HEK293 (cell line): ENCODE data around the gene KIRREL1.

Source experiments
- CTCF ChIA-PET: fragments of 350-600 bp; formaldehyde crosslinking; extraction: SDS; loops from one replicate; lab custom pipeline; 2021; ENCODE audit warnings: antibody characterized with exemption; lab: Yijun Ruan, JAX
- POLR2A ChIA-PET: fragments of 300-600 bp; formaldehyde crosslinking; extraction: SDS; loops from one replicate; lab custom pipeline; 2020; ENCODE audit warnings: antibody characterized with exemption, inconsistent platforms; lab: Yijun Ruan, JAX
- H3K27ac ChIP-seq: fragments of 200-500 bp; sonication (Bioruptor generic); 2 replicates; pipeline ENCODE4 v1.5.1; 2014; ENCODE audit warnings: low read depth, low read length, control low read depth, inconsistent platforms; ENCODE audit errors: extremely low read depth
- H3K36me3 ChIP-seq, 2 experiments: fragments of 200-500 bp in 1 of 2; sonication (Bioruptor generic) in 1 of 2; 1 replicate in 1 of 2; 2 replicates in 1 of 2; pipeline ENCODE4 v1.5.1; 2014 to 2017; ENCODE audit warnings: inconsistent platforms in 2 of 2, low read length in 2 of 2; ENCODE audit not compliant: control insufficient read depth in 2 of 2, insufficient read depth in 1 of 2
- H3K4me1 ChIP-seq: fragments of 200-500 bp; sonication (Bioruptor generic); 2 replicates; pipeline ENCODE4 v1.5.1; 2014; ENCODE audit warnings: mild to moderate bottlenecking, low read length, inconsistent platforms; ENCODE audit not compliant: control insufficient read depth, insufficient read depth
- H3K4me3 ChIP-seq: 2 replicates; pipeline ENCODE4 v1.5.1; 2011; ENCODE audit warnings: low read depth, mild to moderate bottlenecking, control low read depth, low read length, moderate library complexity
- H3K9me3 ChIP-seq: fragments of 200-500 bp; sonication (Bioruptor generic); 2 replicates; pipeline ENCODE4 v1.5.1; 2014; ENCODE audit warnings: low read depth, low read length, inconsistent platforms; ENCODE audit not compliant: control insufficient read depth, insufficient read depth
- PRDM1 ChIP-seq: fragments of 450-650 bp; formaldehyde crosslinking; IDR thresholded peaks from 2 replicates; pipeline ENCODE4; 2016; ENCODE audit warnings: missing biosample characterization, missing genetic modification characterization
- ZBTB17 ChIP-seq: fragments of 450-650 bp; formaldehyde crosslinking; IDR thresholded peaks from 2 replicates; pipeline ENCODE4 v1.5.1; 2016; ENCODE audit warnings: missing biosample characterization, missing genetic modification characterization
- ZBTB20 ChIP-seq: fragments of 450-650 bp; formaldehyde crosslinking; IDR thresholded peaks from 2 replicates; pipeline ENCODE4 v1.5.1; 2016; ENCODE audit warnings: missing biosample characterization, missing genetic modification characterization
- ZBTB8A ChIP-seq: fragments of 450-650 bp; formaldehyde crosslinking; IDR thresholded peaks from 2 replicates; pipeline ENCODE4 v1.5.1; 2016; ENCODE audit warnings: missing biosample characterization, missing genetic modification characterization
- ZNF112 ChIP-seq: fragments of 450-650 bp; formaldehyde crosslinking; IDR thresholded peaks from 2 replicates; pipeline ENCODE4 v1.5.0; 2017; ENCODE audit warnings: missing biosample characterization, missing genetic modification characterization
- ZNF132 ChIP-seq: fragments of 450-650 bp; formaldehyde crosslinking; IDR thresholded peaks from 2 replicates; pipeline ENCODE4 v1.5.1; 2017; ENCODE audit warnings: missing biosample characterization, missing genetic modification characterization, borderline replicate concordance
- ZNF140 ChIP-seq: fragments of 450-650 bp; formaldehyde crosslinking; IDR thresholded peaks from 2 replicates; pipeline ENCODE4 v1.5.1; 2016; ENCODE audit warnings: missing biosample characterization, missing genetic modification characterization
- ZNF202 ChIP-seq: fragments of 450-650 bp; formaldehyde crosslinking; IDR thresholded peaks from 2 replicates; pipeline ENCODE4 v1.5.1; 2016; ENCODE audit warnings: missing biosample characterization, missing genetic modification characterization, borderline replicate concordance
- ZNF211 ChIP-seq: fragments of 450-650 bp; formaldehyde crosslinking; IDR thresholded peaks from 2 replicates; pipeline ENCODE4 v1.5.1; 2016; ENCODE audit warnings: low read depth, missing biosample characterization, missing genetic modification characterization
- ZNF223 ChIP-seq: fragments of 450-650 bp; formaldehyde crosslinking; IDR thresholded peaks from 2 replicates; pipeline ENCODE4 v1.5.1; 2016; ENCODE audit warnings: missing biosample characterization, missing genetic modification characterization
- ZNF335 ChIP-seq: fragments of 450-650 bp; formaldehyde crosslinking; conservative IDR thresholded peaks from 2 replicates; pipeline ENCODE4 v1.5.1; 2016; ENCODE audit warnings: missing biosample characterization, missing genetic modification characterization
- ZNF341 ChIP-seq: fragments of 450-650 bp; formaldehyde crosslinking; IDR thresholded peaks from 2 replicates; pipeline ENCODE4; 2016; ENCODE audit warnings: low read depth, missing biosample characterization, missing genetic modification characterization
- ZNF350 ChIP-seq: fragments of 450-650 bp; formaldehyde crosslinking; IDR thresholded peaks from 2 replicates; pipeline ENCODE4 v1.5.0; 2017; ENCODE audit warnings: missing biosample characterization, mild to moderate bottlenecking, missing genetic modification characterization
- ZNF366 ChIP-seq: fragments of 450-650 bp; formaldehyde crosslinking; conservative IDR thresholded peaks from 2 replicates; pipeline ENCODE4 v1.5.1; 2016; ENCODE audit warnings: missing biosample characterization, missing genetic modification characterization
- ZNF610 ChIP-seq: fragments of 450-650 bp; formaldehyde crosslinking; IDR thresholded peaks from 2 replicates; pipeline ENCODE4 v1.5.1; 2016; ENCODE audit warnings: missing biosample characterization, missing genetic modification characterization, borderline replicate concordance
- ZNF692 ChIP-seq: fragments of 450-650 bp; formaldehyde crosslinking; IDR thresholded peaks from 2 replicates; pipeline ENCODE4 v1.5.1; 2016; ENCODE audit warnings: missing biosample characterization, missing genetic modification characterization
- ZNF776 ChIP-seq: fragments of 450-650 bp; formaldehyde crosslinking; IDR thresholded peaks from 2 replicates; pipeline ENCODE4 v1.5.0; 2017; ENCODE audit warnings: missing biosample characterization, missing genetic modification characterization, borderline replicate concordance
- ZSCAN16 ChIP-seq: fragments of 450-650 bp; formaldehyde crosslinking; IDR thresholded peaks from 2 replicates; pipeline ENCODE4 v1.5.1; 2016; ENCODE audit warnings: missing biosample characterization, missing genetic modification characterization
- TF ChIP-seq, protein P1 (sequence below): fragments of 450-650 bp; formaldehyde crosslinking; IDR thresholded peaks from 2 replicates; pipeline ENCODE4 v1.5.1; 2017; ENCODE audit warnings: missing biosample characterization, missing genetic modification characterization
- TF ChIP-seq, protein P2 (sequence below): fragments of 450-650 bp; formaldehyde crosslinking; IDR thresholded peaks from 2 replicates; pipeline ENCODE4 v1.5.1; 2016; ENCODE audit warnings: missing biosample characterization, missing genetic modification characterization
- TF ChIP-seq, protein P3 (sequence below): fragments of 450-650 bp; formaldehyde crosslinking; IDR thresholded peaks from 2 replicates; pipeline ENCODE4 v1.5.1; 2016; ENCODE audit warnings: missing biosample characterization, missing genetic modification characterization, borderline replicate concordance
- TF ChIP-seq, protein P4 (sequence below): fragments of 450-650 bp; formaldehyde crosslinking; IDR thresholded peaks from 2 replicates; pipeline ENCODE4 v1.5.1; 2016; ENCODE audit warnings: missing biosample characterization, missing genetic modification characterization
- TF ChIP-seq, protein P5 (sequence below): fragments of 450-650 bp; formaldehyde crosslinking; IDR thresholded peaks from 2 replicates; pipeline ENCODE4 v1.5.1; 2016; ENCODE audit warnings: missing biosample characterization, missing genetic modification characterization
- TF ChIP-seq, protein P6 (sequence below): fragments of 450-650 bp; formaldehyde crosslinking; optimal IDR thresholded peaks from 2 replicates; pipeline ENCODE3; 2016; ENCODE audit warnings: missing biosample characterization, mild to moderate bottlenecking, missing genetic modification characterization

The KIRREL1 gene

GRCh38 chr1:158112994-158113758 is 119.7 kb downstream of the KIRREL1 start (continued):
- no peak for TF ChIP-seq ZSCAN16 (tag by site-specific recombination)
- TF ChIP-seq ZNF350 (tag by site-specific recombination), result no peak
- no peak for TF ChIP-seq ZNF341 (tag by site-specific recombination)
- TF ChIP-seq ZNF140 (tag by site-specific recombination), result no peak
- TF ChIP-seq ZNF132, result no peak
- no peak for TF ChIP-seq ZNF776
- TF ChIP-seq, protein P1, sequence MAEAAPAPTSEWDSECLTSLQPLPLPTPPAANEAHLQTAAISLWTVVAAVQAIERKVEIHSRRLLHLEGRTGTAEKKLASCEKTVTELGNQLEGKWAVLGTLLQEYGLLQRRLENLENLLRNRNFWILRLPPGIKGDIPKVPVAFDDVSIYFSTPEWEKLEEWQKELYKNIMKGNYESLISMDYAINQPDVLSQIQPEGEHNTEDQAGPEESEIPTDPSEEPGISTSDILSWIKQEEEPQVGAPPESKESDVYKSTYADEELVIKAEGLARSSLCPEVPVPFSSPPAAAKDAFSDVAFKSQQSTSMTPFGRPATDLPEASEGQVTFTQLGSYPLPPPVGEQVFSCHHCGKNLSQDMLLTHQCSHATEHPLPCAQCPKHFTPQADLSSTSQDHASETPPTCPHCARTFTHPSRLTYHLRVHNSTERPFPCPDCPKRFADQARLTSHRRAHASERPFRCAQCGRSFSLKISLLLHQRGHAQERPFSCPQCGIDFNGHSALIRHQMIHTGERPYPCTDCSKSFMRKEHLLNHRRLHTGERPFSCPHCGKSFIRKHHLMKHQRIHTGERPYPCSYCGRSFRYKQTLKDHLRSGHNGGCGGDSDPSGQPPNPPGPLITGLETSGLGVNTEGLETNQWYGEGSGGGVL (tag by site-specific recombination), result peak; percentile 41
- peak; percentile 53 for TF ChIP-seq ZBTB20 (tag by site-specific recombination)
- TF ChIP-seq ZNF112, result no peak
- TF ChIP-seq ZNF211, result no peak
- TF ChIP-seq, protein P2, sequence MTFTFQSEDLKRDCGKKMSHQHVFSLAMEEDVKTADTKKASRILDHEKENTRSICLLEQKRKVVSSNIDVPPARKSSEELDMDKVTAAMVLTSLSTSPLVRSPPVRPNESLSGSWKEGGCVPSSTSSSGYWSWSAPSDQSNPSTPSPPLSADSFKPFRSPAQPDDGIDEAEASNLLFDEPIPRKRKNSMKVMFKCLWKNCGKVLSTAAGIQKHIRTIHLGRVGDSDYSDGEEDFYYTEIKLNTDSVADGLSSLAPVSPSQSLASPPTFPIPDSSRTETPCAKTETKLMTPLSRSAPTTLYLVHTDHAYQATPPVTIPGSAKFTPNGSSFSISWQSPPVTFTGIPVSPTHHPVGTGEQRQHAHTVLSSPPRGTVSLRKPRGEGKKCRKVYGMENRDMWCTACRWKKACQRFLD (tag by site-specific recombination), result no peak
- TF ChIP-seq, protein P3, sequence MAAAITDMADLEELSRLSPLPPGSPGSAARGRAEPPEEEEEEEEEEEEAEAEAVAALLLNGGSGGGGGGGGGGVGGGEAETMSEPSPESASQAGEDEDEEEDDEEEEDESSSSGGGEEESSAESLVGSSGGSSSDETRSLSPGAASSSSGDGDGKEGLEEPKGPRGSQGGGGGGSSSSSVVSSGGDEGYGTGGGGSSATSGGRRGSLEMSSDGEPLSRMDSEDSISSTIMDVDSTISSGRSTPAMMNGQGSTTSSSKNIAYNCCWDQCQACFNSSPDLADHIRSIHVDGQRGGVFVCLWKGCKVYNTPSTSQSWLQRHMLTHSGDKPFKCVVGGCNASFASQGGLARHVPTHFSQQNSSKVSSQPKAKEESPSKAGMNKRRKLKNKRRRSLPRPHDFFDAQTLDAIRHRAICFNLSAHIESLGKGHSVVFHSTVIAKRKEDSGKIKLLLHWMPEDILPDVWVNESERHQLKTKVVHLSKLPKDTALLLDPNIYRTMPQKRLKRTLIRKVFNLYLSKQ (tag by site-specific recombination), result no peak
- TF ChIP-seq, protein P4, sequence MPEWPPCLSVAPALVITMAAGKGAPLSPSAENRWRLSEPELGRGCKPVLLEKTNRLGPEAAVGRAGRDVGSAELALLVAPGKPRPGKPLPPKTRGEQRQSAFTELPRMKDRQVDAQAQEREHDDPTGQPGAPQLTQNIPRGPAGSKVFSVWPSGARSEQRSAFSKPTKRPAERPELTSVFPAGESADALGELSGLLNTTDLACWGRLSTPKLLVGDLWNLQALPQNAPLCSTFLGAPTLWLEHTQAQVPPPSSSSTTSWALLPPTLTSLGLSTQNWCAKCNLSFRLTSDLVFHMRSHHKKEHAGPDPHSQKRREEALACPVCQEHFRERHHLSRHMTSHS (tag by site-specific recombination), result no peak

- H3K36me3 ChIP-seq, result no peaks in the 10 kb centered on the region
- POLR2A ChIA-PET, result no interaction called here
- TF ChIP-seq, protein P5, sequence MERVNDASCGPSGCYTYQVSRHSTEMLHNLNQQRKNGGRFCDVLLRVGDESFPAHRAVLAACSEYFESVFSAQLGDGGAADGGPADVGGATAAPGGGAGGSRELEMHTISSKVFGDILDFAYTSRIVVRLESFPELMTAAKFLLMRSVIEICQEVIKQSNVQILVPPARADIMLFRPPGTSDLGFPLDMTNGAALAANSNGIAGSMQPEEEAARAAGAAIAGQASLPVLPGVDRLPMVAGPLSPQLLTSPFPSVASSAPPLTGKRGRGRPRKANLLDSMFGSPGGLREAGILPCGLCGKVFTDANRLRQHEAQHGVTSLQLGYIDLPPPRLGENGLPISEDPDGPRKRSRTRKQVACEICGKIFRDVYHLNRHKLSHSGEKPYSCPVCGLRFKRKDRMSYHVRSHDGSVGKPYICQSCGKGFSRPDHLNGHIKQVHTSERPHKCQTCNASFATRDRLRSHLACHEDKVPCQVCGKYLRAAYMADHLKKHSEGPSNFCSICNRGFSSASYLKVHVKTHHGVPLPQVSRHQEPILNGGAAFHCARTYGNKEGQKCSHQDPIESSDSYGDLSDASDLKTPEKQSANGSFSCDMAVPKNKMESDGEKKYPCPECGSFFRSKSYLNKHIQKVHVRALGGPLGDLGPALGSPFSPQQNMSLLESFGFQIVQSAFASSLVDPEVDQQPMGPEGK (tag by site-specific recombination), result peak; percentile 18; the same call in 1 of the 2 replicates
- TF ChIP-seq ZNF202 (tag by site-specific recombination), result no peak
- 0 out of 2 replicates have a peak, but pooled peaks have one; percentile 2 for TF ChIP-seq ZNF610 (tag by site-specific recombination)
- TF ChIP-seq ZNF366 (tag by site-specific recombination), result peak; percentile 73
- peak; percentile 79; the same call in 1 of the 2 replicates for TF ChIP-seq ZBTB17 (tag by site-specific recombination)
- TF ChIP-seq PRDM1 (tag by site-specific recombination), result 0 out of 2 replicates have a peak, but pooled peaks have one; percentile 7
- TF ChIP-seq ZBTB8A (tag by site-specific recombination), result peak; percentile 7; the same call in 1 of the 2 replicates
- TF ChIP-seq ZNF223, result no peak
- TF ChIP-seq, protein P6, sequence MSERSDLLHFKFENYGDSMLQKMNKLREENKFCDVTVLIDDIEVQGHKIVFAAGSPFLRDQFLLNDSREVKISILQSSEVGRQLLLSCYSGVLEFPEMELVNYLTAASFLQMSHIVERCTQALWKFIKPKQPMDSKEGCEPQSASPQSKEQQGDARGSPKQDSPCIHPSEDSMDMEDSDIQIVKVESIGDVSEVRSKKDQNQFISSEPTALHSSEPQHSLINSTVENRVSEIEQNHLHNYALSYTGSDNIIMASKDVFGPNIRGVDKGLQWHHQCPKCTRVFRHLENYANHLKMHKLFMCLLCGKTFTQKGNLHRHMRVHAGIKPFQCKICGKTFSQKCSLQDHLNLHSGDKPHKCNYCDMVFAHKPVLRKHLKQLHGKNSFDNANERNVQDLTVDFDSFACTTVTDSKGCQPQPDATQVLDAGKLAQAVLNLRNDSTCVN (tag by site-specific recombination), result peak; percentile 10
- TF ChIP-seq ZNF692 (tag by site-specific recombination), result no peak
- peak; percentile 26; the same call in 1 of the 2 replicates for TF ChIP-seq ZNF335 (tag by site-specific recombination)
- TF ChIP-seq, all 188 proteins: peak for 8
- Histone ChIP-seq H3K9me3 (no peaks in the 10 kb centered on the region), H3K27ac (peak overlapping the region; percentile 8; the same call in 1 of the 2 replicates), H3K4me1 (no peaks in the 10 kb centered on the region; the same call in 1 of the 2 replicates), H3K4me3 (no peak overlapping the region)
- CTCF ChIA-PET, result interaction anchor here (0.6 to 22.5 kb wide), 17 partner anchors 8 to 1084 kb away, joined by 3 to 805 read pairs (median 4); partner anchors contain the start of gene KIRREL1
Measured at GRCh38 chr1:158113759-158114127, 120.3 kb downstream of the KIRREL1 start.
